Hepatocyte (in vitro differentiated cells): ENCODE measurements around the gene CISH. TPM values are rescaled to one million over a fixed set of nuclear protein-coding genes. Genes with fewer than 3 reads are reported as not detected.

Experiments
- DNase-seq: peaks from one replicate; pipeline ENCODE4 v3.0.0-alpha.2; 2016; ENCODE audit warnings: low spot score
- H2AFZ ChIP-seq: fragments of 200-600 bp; sonication (generic); 2 replicates; pipeline ENCODE4 v1.6.0; 2016; ENCODE audit warnings: antibody characterized with exemption, mild to moderate bottlenecking
- H3K27ac ChIP-seq: fragments of 200-600 bp; sonication (generic); 2 replicates; pipeline ENCODE4 v1.5.1; 2016; ENCODE audit warnings: mild to moderate bottlenecking
- H3K27me3 ChIP-seq: fragments of 200-600 bp; sonication (generic); 2 replicates; pipeline ENCODE4 v1.6.1; 2016
- H3K36me3 ChIP-seq: fragments of 200-600 bp; sonication (generic); replicated peaks from 2 replicates; pipeline ENCODE4 v1.5.1; 2016; ENCODE audit warnings: low read depth; ENCODE audit not compliant: insufficient read depth
- H3K4me1 ChIP-seq: fragments of 200-600 bp; sonication (generic); 2 replicates; pipeline ENCODE4 v1.5.1; 2016; ENCODE audit warnings: mild to moderate bottlenecking, moderate library complexity; ENCODE audit not compliant: insufficient read depth
- H3K4me2 ChIP-seq: fragments of 200-600 bp; sonication (generic); 2 replicates; pipeline ENCODE4 v1.6.0; 2016
- H3K4me3 ChIP-seq: fragments of 200-600 bp; sonication (generic); 2 replicates; pipeline ENCODE4 v1.5.1; 2016; ENCODE audit warnings: mild to moderate bottlenecking
- H3K79me2 ChIP-seq: fragments of 200-600 bp; sonication (generic); 2 replicates; pipeline ENCODE4 v1.6.0; 2017; ENCODE audit warnings: mild to moderate bottlenecking
- H3K9me2 ChIP-seq: fragments of 200-600 bp; sonication (generic); replicated peaks from 2 replicates; pipeline ENCODE4 v1.6.0; 2017; ENCODE audit warnings: mild to moderate bottlenecking; ENCODE audit not compliant: insufficient read depth
- H3K9me3 ChIP-seq: fragments of 200-600 bp; sonication (generic); 2 replicates; pipeline ENCODE4 v1.5.1; 2016; ENCODE audit warnings: low read depth, mild to moderate bottlenecking
- H4K20me1 ChIP-seq: fragments of 200-600 bp; sonication (generic); 2 replicates; pipeline ENCODE4 v1.6.0; 2016; ENCODE audit warnings: mild to moderate bottlenecking; ENCODE audit not compliant: insufficient read depth, poor library complexity, severe bottlenecking
- CTCF ChIP-seq: fragments of 200-600 bp; sonication (generic); IDR thresholded peaks from 2 replicates; pipeline ENCODE4 v1.5.1; 2016; ENCODE audit warnings: antibody characterized with exemption, mild to moderate bottlenecking; ENCODE audit not compliant: poor library complexity
- EZH2 ChIP-seq: fragments of 200-600 bp; sonication (generic); IDR thresholded peaks from 2 replicates; pipeline ENCODE4 v1.6.1; 2016; ENCODE audit warnings: antibody characterized with exemption, mild to moderate bottlenecking, borderline replicate concordance
- EZH2phosphoT487 ChIP-seq: fragments of 200-600 bp; sonication (generic); IDR thresholded peaks from one replicate; pipeline ENCODE4 v1.6.1; 2018; ENCODE audit warnings: antibody characterized with exemption, mild to moderate bottlenecking, low read depth, moderate library complexity; ENCODE audit not compliant: unreplicated experiment, severe bottlenecking
- WGBS: methylation state at CpG from one replicate; pipeline ENCODE4 v1.1.6; 2016; ENCODE audit warnings: low lambda C conversion rate; ENCODE audit errors: missing lambda C conversion rate; 5-methylcytosine and 5-hydroxymethylcytosine counted together
- polyA plus RNA-seq: library from polyadenylated mRNA; unstranded; fragments of >200 nt; fragmentation: Nextera tagmentation; extraction: Ambion mirVana; gene quantifications from 2 replicates; pipeline ENCODE4 v1.2.1, GENCODE V29; 2016
- total RNA-seq: library from RNA; depleted of rRNA; stranded (reverse); fragments of >200 nt; gene quantifications from 2 replicates; pipeline ENCODE4 v1.2.3, GENCODE V29; 2014

CISH gene
- total and polyA plus RNA-seq, 2 experiments from 2014 or later = 4.0 to 9.0 TPM

GRCh38 chr3:50557915-50558314 is 53.7 kb downstream of the CISH start:
- Histone ChIP-seq H3K4me1 (no peaks in the 10 kb centered on the region), H2AFZ (no peak overlapping the region), H3K36me3 (no peaks in the 10 kb centered on the region), H3K4me3 (no peak overlapping the region), H3K27me3 (no peaks in the 10 kb centered on the region), H3K9me3 (no peaks in the 10 kb centered on the region), H3K79me2 (no peaks in the 10 kb centered on the region), H4K20me1 (no peaks in the 10 kb centered on the region), H3K27ac (no peak overlapping the region), H3K9me2 (no peaks in the 10 kb centered on the region), H3K4me2 (no peak overlapping the region)
- TF ChIP-seq EZH2 (no peak), EZH2phosphoT487 (no peak), CTCF (no peak)
- 59% methylated on average over 7 of the region's 7 CpGs for WGBS
- no peak for DNase-seq

- H3K9me3 ChIP-seq = no peaks in the 10 kb centered on the region
- no peak overlapping the region for H3K27ac ChIP-seq
- H3K4me3 ChIP-seq = no peak overlapping the region
- no peak overlapping the region for H2AFZ ChIP-seq
- no peaks in the 10 kb centered on the region for H3K36me3 ChIP-seq
- no peak for DNase-seq
- H3K27me3 ChIP-seq = no peaks in the 10 kb centered on the region
- no peaks in the 10 kb centered on the region for H3K79me2 ChIP-seq
- no peaks in the 10 kb centered on the region for H4K20me1 ChIP-seq
- H3K4me1 ChIP-seq = peaks cover under 1% of the 10 kb centered on the region
- no peak overlapping the region for H3K4me2 ChIP-seq
- TF ChIP-seq CTCF (no peak), EZH2phosphoT487 (no peak), EZH2 (no peak)
- 72% methylated on average over 8 of the region's 8 CpGs for WGBS
- H3K9me2 ChIP-seq = no peaks in the 10 kb centered on the region
Measured at GRCh38 chr3:50557106-50557505, 54.5 kb downstream of the CISH start.

Other genes starting within 250 kb of the CISH start
- gene CACNA2D2, start 108.1 kb downstream of the CISH start, total RNA-seq = 0.87 and 1.2 TPM in 2 replicates
- 1.4 and 1.5 TPM in 2 replicates for gene CACNA2D2, start 108.1 kb downstream of the CISH start, polyA plus RNA-seq
- 4.7 and 5.6 TPM in 2 replicates for gene C3orf18, start 44.0 kb downstream of the CISH start, total RNA-seq
- gene C3orf18, start 44.0 kb downstream of the CISH start, polyA plus RNA-seq = 2.9 and 6.1 TPM in 2 replicates
- 18.5 and 18.6 TPM in 2 replicates for gene HEMK1, start 42.3 kb downstream of the CISH start, total RNA-seq
- 21.8 and 27.2 TPM in 2 replicates for gene HEMK1, start 42.3 kb downstream of the CISH start, polyA plus RNA-seq
- 40.5 and 43.0 TPM in 2 replicates for gene MAPKAPK3, start 5.4 kb upstream of the CISH start, total RNA-seq
- 40.9 and 43.1 TPM in 2 replicates for gene MAPKAPK3, start 5.4 kb upstream of the CISH start, polyA plus RNA-seq
- 0.77 and 0.88 TPM in 2 replicates for gene DOCK3, start 63.2 kb upstream of the CISH start, total RNA-seq
- gene DOCK3, start 63.2 kb upstream of the CISH start, polyA plus RNA-seq = 1.6 and 1.9 TPM in 2 replicates